ELR (cell line): ENCODE results near the gene C19orf25.
A peak's percentile ranks its signal among the peaks of the same experiment; 100 is the strongest.
"Not testable (repeated sequence)": the region's sequence is repeated elsewhere in the genome, so short reads cannot be mapped to it uniquely, and the experiment has no call there.

ENCODE experiments used
- DNase-seq: peaks from one replicate; pipeline ENCODE4 v3.0.0-alpha.2; 2015; ENCODE audit warnings: low read depth

Gene C19orf25

GRCh38 chr19:1478934-1479707, at the start of gene C19orf25:
Gene C19orf25 (minus strand): TSS chr19:1479215. CDS start chr19:1478903, 312 bp downstream.
- peak; percentile 95 for DNase-seq

DNA sequence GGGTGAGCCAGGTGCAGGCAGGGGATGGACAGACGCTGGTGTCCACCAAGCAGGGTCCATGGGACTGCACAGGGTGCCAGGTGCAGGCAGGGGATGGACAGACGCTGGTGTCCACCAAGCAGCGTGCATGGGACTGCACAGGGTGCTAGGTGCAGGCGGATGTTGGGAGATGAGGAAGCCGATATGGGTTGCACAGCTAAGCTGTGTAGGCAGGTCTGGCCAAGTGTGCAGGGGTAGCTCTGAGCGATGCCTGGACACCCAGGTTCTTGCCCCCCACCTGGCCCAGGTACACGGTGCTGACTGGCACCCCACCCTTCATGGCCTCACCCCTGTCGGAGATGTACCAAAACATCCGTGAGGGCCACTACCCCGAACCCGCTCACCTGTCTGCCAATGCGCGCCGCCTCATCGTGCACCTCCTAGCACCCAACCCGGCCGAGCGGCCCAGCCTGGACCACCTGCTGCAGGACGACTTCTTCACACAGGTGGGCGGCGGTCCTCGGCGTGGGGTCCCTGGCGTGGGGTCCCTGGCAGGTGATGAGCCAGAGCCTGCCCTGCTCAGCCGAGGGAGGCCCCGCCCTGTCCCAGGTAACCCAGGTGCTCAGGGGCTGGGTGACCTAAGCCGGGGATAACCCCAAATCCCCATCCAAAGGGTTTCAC, 48.8 kb upstream of the C19orf25 start:
- no peak for DNase-seq

- DNase-seq, result no peak
Observed at GRCh38 chr19:1526979-1527649, 48.1 kb upstream of the C19orf25 start.

DNA sequence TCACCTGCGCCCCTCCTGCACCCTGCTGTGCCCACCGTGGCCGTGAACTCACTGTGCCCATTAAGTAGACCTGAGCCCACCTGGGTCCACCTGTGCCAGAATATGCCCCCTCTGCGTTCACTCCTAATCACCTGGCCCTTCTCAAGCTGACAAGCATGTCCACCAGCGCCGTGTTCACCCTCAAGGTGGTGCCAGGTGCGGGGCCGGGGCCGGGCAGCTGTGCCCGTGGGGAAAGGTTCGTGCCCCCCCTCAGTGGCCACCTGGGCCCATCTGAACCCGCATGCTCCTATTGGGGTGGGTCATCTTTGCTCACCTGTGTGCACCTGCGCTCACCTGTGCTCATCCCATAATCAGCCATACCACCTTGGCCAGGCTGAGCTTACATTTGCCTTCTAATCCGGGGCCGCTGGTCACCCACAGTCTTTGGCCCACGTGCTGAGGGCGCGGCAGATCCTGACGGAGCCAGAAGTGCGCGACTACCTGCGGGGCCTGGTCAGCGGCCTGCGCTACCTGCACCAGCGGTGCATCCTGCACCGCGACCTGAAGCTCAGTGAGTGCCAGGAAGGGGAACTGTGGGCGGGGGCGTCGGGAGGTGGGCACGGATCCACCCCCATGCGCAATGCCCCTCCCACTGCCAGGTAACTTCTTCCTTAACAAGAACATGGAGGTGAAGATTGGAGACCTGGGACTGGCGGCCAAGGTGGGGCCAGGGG, 47.2 kb upstream of the C19orf25 start:
- DNase-seq, result no peak

GRCh38 chr19:1525343-1525742, 46.3 kb upstream of the C19orf25 start:
- DNase-seq, result no peak

DNA sequence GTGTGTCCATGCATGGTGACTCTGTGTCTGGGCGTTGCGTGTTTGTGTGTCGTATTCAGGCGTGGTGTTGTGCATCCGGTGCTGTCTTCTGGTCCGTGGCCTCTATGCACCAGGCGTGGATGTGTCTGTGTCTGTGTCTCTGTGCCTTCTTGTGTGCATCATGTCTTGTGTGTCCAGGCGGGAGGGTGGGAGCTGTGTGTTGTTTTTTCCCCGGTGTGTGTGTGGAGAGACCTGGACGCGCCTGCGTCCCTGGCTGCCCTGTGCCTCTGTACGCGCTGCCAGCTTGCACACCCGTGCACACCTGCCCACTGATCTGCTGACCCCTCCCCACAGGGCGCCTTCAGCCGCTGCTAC, 45.9 kb upstream of the C19orf25 start:
- no peak for DNase-seq

DNA sequence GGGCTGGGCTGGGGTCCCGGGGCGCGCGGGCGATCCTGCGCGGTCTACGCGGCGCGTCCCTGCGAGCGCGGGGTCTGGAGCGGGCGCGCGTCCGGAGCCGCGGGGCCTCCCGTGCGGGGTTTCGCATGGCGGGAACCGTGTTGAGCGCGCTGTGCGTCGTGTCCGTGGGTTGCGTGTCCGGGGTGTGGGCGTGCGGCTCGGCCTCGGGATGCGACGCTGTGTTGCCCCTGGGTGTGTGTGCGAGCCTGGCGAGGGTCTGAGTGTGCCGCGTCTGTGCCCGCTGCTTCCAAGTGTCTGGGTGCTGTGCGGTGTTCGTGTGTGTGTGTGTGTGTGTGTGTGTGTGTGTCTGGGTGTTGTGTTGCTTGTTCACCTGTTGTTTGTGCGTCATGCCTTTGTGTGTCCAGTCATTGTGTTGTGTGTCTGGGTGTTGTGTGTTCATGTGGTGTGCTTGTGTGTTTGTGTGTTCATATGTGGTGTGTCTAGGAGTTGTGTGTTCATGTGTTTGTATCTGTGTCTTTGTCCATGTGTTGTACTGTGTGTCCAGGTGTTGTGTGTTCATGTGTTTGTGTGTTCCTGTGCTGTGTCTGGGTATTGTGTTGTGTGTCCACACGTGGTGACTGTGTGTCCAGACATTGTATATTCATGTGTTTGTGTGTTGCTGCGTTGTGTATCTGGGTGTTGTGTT, 45.4 kb upstream of the C19orf25 start:
- no peak for DNase-seq

GRCh38 chr19:1523412-1524286, 44.6 kb upstream of the C19orf25 start, which contains the start of gene PLK5:
Gene PLK5 (plus strand): TSS chr19:1524077. CDS start chr19:1526997, 2,920 bp downstream.
- no peak for DNase-seq

GRCh38 chr19:1522838-1523237, 43.8 kb upstream of the C19orf25 start:
- DNase-seq, result no peak

DNA sequence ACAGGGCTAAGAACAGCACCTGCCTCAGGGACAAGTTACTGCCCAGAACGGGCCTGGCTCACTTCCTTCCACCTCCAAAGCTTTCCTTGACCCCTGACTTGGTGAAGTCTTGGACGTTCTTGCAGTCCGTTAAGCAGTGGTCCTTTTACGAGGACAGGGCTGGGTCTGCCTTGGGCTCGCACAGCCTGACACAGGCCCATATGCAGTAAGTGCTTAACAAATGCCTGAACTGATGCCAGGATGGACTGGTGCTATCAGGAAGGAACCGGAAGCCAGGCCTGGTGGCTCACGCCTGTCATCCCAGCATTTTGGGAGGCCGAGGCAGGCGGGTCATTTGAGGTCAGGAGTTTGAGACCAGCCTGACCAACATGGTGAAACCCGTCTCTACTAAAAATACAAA, 43.0 kb upstream of the C19orf25 start:
- no peak for DNase-seq

- DNase-seq, result no peak
Observed at GRCh38 chr19:1521636-1522035, 42.6 kb upstream of the C19orf25 start.

GRCh38 chr19:1520203-1520780, 41.3 kb upstream of the C19orf25 start:
- no peak for DNase-seq

DNA sequence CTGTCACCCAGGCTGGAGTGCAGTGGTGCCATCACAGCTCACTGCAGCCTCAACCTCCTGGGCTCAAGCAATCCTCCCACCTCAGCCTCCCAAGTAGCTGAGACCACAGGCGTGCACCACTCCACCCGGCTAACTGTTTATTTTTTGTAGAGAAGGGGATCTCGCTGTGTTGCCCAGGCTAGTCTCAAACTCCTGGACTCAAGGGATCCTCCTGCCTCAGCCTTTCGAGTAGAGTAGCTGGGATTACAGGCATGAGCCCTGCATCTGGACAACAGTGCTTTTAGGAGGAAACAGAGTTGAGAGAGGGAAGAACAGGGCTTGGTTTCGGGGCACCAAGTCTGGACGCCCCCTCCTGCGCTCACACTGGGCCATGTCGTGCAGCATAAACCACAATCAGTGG, 40.8 kb upstream of the C19orf25 start:
- not testable (repeated sequence) for DNase-seq

GRCh38 chr19:1518471-1518870, 39.5 kb upstream of the C19orf25 start:
- DNase-seq, result no peak

DNA sequence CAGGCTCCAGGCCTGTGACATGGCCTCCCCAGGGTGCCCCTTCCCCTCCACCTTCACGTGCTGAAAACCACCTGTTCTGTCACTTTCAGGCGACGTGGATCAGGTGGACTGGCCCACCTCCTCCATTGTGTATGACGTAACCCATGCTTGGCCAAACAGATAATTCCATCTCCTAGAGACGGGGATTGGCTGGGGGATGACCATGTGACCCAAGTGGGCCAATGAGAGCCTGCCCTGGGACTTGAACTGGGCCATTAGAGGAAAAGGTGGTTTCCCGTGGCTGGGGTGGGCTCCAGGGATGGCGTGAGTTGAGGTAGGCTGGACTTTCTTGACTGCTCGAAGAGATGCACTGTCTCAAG, 37.4 kb upstream of the C19orf25 start:
- DNase-seq, result peak; percentile 27

DNA sequence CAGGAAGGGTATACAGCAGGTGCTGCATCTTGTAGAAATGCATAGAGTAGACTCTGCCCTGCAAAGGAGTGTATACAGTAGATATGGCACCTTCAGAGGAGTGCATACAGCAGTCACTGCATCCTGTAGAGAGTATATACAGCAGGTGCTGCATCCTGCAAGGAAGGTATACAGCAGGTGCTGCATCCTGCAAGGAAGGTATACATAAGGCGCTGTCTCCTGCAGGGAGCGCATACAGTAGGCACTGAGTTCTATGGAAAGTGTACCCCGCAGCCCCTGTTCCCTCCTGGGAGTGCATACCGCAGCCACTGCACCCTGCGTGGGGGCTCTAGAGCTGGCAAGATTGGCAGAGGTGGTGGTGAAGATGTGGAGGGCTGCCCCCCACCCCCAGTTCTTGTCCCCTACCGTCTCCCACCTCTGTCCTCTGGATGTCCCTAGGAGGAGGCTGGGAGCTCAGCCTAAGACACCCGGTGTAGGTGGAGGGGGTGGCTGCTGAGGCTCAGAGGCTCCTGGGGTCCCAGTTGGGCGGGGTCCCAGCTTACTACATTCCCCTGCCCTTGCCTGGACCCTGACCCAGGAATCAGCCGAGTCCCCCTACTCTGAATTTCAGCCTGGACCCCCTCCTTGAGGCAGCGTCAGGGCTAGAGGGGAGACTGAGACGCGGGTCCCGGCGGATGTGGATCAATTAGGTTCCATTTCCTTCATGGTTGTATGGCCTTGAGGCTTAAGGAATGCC, 36.1 kb upstream of the C19orf25 start:
- no peak for DNase-seq

DNA sequence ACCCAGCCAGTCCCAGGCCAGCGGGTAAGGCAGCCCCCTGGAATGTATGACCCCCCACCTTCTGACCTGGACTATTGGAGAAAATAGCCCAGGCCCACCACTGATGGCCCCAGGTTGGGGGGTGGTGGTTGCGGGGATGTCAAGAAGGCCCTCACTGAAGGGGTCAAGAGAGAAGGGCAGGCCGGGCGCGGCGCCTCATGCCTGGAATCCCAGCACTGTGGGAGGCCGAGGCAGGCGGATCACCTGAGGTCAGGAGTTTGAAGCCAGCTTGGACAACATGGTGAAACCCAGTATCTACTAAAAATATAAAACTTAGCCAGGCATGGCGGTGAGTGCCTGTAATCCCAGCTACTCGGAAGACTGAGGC, 35.3 kb upstream of the C19orf25 start:
- no peak for DNase-seq

GRCh38 chr19:1513499-1514294, 34.7 kb upstream of the C19orf25 start:
- DNase-seq, result peak; percentile 59
